HG03439 (cell line): ENCODE results near the gene MED12.
"Not testable (repeated sequence)": the region's sequence is repeated elsewhere in the genome, so short reads cannot be mapped to it uniquely, and the experiment has no call there.

Experiments used
- ATAC-seq: cut with Tn5 transposase; IDR thresholded peaks from one replicate; pipeline ENCODE4 v1.9.1; 2021; ENCODE audit warnings: mild to moderate bottlenecking, moderate library complexity; ENCODE audit not compliant: unreplicated experiment

Gene MED12

GRCh38 chrX:71160475-71160874 lies 42.1 kb downstream of the MED12 start:
- ATAC-seq = no peak

- no peak for ATAC-seq
These were observed 44.6 kb downstream of the MED12 start for GRCh38 chrX:71162981-71163380.

- no peak for ATAC-seq
These were observed 45.7 kb downstream of the MED12 start for GRCh38 chrX:71164071-71164470.

GRCh38 chrX:71166461-71166860 lies 48.1 kb downstream of the MED12 start:
- ATAC-seq = no peak

- no peak for ATAC-seq
These were observed 48.8 kb downstream of the MED12 start for GRCh38 chrX:71167031-71167781.

- no peak for ATAC-seq
These were observed 49.7 kb downstream of the MED12 start for GRCh38 chrX:71168134-71168533.

- ATAC-seq = no peak
These were observed 51.2 kb downstream of the MED12 start for GRCh38 chrX:71169586-71169985.

- no peak for ATAC-seq
These were observed 52.3 kb downstream of the MED12 start for GRCh38 chrX:71170660-71171059.

- no peak for ATAC-seq
These were observed 52.9 kb downstream of the MED12 start for GRCh38 chrX:71171110-71171801.

GRCh38 chrX:71173440-71173839 lies 55.0 kb downstream of the MED12 start:
- ATAC-seq = no peak

GRCh38 chrX:71174795-71175194 lies 56.4 kb downstream of the MED12 start:
- ATAC-seq = no peak

GRCh38 chrX:71175531-71175930 lies 57.1 kb downstream of the MED12 start:
- ATAC-seq = no peak

GRCh38 chrX:71177327-71177726 lies 58.9 kb downstream of the MED12 start:
- ATAC-seq = no peak

GRCh38 chrX:71178908-71179307 lies 60.5 kb downstream of the MED12 start:
- ATAC-seq = no peak

- ATAC-seq = not testable (repeated sequence)
These were observed 62.3 kb downstream of the MED12 start for GRCh38 chrX:71180579-71181265.

- peak; percentile 44 for ATAC-seq
These were observed 63.1 kb downstream of the MED12 start for GRCh38 chrX:71181558-71181909.

- ATAC-seq = peak; percentile 83
These were observed 63.8 kb downstream of the MED12 start for GRCh38 chrX:71181910-71182799.

GRCh38 chrX:71182871-71183270 lies 64.5 kb downstream of the MED12 start:
- no peak for ATAC-seq

GRCh38 chrX:71183341-71183740 lies 64.9 kb downstream of the MED12 start:
- ATAC-seq = no peak

- no peak for ATAC-seq
These were observed 65.7 kb downstream of the MED12 start for GRCh38 chrX:71184092-71184491.
